Gastroesophageal sphincter (tissue), 3 donors: ENCODE data around the gene KCNJ12.
"Not testable (repeated sequence)": the region's sequence is repeated elsewhere in the genome, so short reads cannot be mapped to it uniquely, and the experiment has no call there.

ENCODE experiments used
- CTCF ChIP-seq, 4 experiments: fragments of 200-600 bp in 2 of 4; fragments of 450-650 bp in 2 of 4; sonication (generic) in 1 of 4; IDR thresholded peaks; one replicate each; pipeline ENCODE4 v1.5.1; 2017 to 2019; ENCODE audit warnings: antibody characterized with exemption in 4 of 4, mild to moderate bottlenecking in 2 of 4, moderate library complexity in 2 of 4
- POLR2A ChIP-seq, 2 donors: fragments of 450-650 bp; IDR thresholded peaks; one replicate each; pipeline ENCODE4 v1.6.1; 2017; ENCODE audit warnings: antibody characterized with exemption in 2 of 2, mild to moderate bottlenecking in 2 of 2, moderate library complexity in 1 of 2
- POLR2AphosphoS5 ChIP-seq: sonication (generic); formaldehyde crosslinking; IDR thresholded peaks from one replicate; pipeline ENCODE4 v1.6.1; 2017; ENCODE audit warnings: antibody characterized with exemption

GRCh38 chr17:21429921-21430628 lies 53.9 kb downstream of the KCNJ12 start:
- not testable (repeated sequence) for TF ChIP-seq CTCF (IDR thresholded peaks at IDR 0.05); POLR2A (IDR thresholded peaks at IDR 0.05); POLR2AphosphoS5
